Fibroblast of pulmonary artery (primary cell): ENCODE measurements around the gene SAYSD1.

ENCODE experiments used
- DNase-seq: peaks from one replicate; pipeline ENCODE4 v3.0.0-alpha.2; 2010; ENCODE audit warnings: low read depth
- H3K4me3 ChIP-seq: replicated peaks from 2 replicates; pipeline ENCODE4 v1.5.1; 2011; ENCODE audit warnings: low read depth, mild to moderate bottlenecking, control low read depth, low read length, moderate library complexity
- CTCF ChIP-seq: IDR thresholded peaks from 2 replicates; pipeline ENCODE4 v1.5.1; 2011; ENCODE audit warnings: mild to moderate bottlenecking, control low read depth, low read length, inconsistent platforms; ENCODE audit errors: missing control alignments

The SAYSD1 gene

DNA sequence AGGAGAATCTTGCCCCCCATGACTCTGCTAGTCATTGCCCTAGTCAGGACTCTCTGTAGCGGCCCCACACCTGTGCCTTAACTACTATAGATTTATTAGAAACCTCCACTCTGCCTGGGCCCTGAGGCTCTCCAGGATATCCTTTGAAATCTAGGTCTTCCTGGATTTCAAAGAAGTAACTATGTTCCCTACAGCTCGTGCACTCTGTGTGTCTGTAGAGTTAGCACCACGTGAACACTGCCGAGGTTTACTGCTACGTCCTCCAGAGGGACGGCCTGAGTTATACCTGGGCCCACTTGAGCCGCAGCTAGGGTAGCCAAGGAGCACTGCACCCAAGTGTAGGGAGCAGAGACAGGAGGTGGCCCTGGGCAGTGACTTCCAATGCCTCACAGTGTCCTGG is 46.6 kb downstream of the SAYSD1 start:
- TF ChIP-seq CTCF: no peak
- no peak overlapping the region for H3K4me3 ChIP-seq
- no peak for DNase-seq

DNA sequence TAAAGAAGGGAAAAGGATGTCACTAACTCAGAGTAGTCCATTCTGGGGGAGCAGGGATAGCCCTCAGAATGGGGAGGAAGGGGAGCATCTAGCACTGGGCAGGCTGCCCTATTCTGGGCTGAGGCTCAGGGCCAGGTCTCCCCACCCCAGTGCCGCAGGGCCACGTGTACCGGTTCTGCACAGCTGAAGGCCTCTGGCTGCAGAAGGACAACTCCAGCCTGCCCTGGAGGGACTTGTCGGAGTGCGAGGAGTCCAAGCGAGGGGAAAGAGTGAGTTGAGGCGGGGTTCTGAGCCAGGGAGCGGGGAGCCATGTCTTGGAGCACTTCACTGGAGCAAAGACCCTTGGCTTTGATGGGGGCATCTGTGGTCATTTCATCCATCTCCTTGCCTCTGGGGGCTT is 49.4 kb downstream of the SAYSD1 start:
- TF ChIP-seq CTCF: no peak
- H3K4me3 ChIP-seq: no peak overlapping the region
- DNase-seq: no peak

GRCh38 chr6:39063526-39063925 is 51.5 kb downstream of the SAYSD1 start:
- no peak for DNase-seq
- no peak overlapping the region for H3K4me3 ChIP-seq
- TF ChIP-seq CTCF: no peak

DNA sequence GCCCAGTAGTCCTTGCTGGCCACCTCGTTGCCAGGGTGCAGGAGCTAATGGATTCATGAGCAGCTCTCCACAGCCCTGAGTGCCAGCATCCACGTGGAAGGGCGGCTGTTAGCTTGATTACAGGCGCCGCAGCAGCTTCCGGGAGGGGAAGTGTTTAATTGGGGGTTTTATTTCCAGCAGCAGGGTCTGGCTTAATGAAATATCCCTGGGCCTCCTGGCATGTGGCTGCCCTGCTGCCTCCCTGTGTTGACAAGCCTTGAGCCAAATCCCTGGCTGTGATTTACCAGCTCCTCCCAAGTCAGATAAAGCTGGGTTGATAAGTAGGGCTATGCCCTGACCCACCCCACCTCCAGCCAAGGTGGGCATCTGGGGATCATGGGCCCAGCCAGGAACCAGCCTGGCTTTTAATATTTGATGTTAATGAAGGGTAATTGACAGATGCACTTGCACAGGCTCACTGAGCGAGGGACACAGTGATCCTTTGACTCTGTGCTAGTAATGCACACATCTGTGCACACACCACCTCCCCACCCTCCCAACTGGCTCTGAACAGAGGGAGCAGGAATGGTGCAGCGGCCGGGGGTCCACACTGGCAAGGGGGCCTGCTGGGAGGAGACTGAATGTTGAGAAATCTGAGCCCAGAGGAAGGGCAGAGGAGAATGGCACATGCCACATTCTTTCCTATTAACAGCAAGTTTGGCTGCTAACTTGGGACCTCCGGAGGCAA is 52.8 kb downstream of the SAYSD1 start:
- no peak overlapping the region for H3K4me3 ChIP-seq
- no peak for DNase-seq
- TF ChIP-seq CTCF: no peak

- TF ChIP-seq CTCF: no peak
- no peak overlapping the region for H3K4me3 ChIP-seq
- DNase-seq: no peak
Measured at GRCh38 chr6:39061588-39061987, 53.4 kb downstream of the SAYSD1 start.

- TF ChIP-seq CTCF: no peak
- no peak overlapping the region for H3K4me3 ChIP-seq
- no peak for DNase-seq
Measured at GRCh38 chr6:39061182-39061581, 53.8 kb downstream of the SAYSD1 start.
